Measurements from ENCODE around the gene NANOS3. TPM values are rescaled to one million over a fixed set of nuclear protein-coding genes. Genes with fewer than 3 reads are reported as not detected.
"Not testable (repeated sequence)": the region's sequence is repeated elsewhere in the genome, so short reads cannot be mapped to it uniquely, and the experiment has no call there.

Gene NANOS3
- total RNA-seq, 1 donor from 2014 or later = 0.69 TPM

DNA sequence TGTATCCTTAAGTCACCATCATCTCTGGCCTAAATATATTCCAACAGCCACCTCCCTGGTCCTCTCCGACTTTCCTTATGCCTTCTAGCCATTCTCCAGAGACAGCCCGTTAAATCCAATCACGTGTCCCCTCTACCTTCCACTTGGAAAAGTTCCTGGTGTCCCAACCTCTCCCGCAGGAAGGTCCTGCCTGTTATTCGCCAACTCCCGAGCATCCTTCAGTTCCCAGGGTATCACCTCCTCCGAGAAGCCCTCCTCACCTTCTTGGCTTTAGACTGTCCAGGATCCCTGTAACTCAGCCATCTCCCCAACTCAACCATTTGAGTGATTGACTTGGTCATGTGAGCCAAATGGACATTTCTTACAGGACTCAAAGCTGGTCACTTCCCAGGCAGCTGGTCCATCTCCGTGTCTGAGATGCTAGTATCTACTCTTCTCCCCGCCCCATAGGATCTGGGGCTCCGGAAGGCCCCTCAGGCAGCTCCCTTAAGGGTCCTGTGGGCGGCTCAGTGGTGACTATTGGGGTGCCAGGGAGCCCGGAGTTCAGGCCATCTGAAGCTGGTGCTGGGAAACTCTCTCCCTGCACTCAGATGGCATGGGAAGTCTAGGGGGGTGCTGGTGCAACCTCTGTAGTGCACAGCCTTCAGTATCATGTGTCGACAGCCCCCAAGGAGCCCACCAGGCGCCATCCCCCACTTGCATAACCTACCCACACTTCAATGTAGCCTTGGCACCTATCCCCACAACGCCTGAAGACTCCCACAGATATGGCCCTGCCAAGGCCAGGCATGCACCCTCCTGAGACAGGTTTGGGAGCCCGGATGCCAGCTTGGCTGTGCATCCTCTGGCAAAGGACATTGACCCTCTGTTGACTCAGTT, 27.9 kb upstream of the NANOS3 start:
- peaks cover 16% of the 10 kb centered on the region for H3K4me1 Mint-ChIP-seq (ENCODE audit: unreplicated experiment)
- H3K4me3 Mint-ChIP-seq (ENCODE audit: unreplicated experiment) = no peak overlapping the region
- no peak for DNase-seq (ENCODE audit: low spot score)
- H3K27ac Mint-ChIP-seq (ENCODE audit: unreplicated experiment) = peak overlapping the region; percentile 90
- no peak for TF ChIP-seq CTCF (IDR thresholded peaks at IDR 0.05; ENCODE audit: unreplicated experiment)
- H3K27me3 Mint-ChIP-seq (ENCODE audit: unreplicated experiment) = peaks cover 24% of the 10 kb centered on the region
- no peaks in the 10 kb centered on the region for H3K9me3 Mint-ChIP-seq (ENCODE audit: unreplicated experiment)
- H3K36me3 Mint-ChIP-seq (ENCODE audit: low read depth, unreplicated experiment) = no peaks in the 10 kb centered on the region

DNA sequence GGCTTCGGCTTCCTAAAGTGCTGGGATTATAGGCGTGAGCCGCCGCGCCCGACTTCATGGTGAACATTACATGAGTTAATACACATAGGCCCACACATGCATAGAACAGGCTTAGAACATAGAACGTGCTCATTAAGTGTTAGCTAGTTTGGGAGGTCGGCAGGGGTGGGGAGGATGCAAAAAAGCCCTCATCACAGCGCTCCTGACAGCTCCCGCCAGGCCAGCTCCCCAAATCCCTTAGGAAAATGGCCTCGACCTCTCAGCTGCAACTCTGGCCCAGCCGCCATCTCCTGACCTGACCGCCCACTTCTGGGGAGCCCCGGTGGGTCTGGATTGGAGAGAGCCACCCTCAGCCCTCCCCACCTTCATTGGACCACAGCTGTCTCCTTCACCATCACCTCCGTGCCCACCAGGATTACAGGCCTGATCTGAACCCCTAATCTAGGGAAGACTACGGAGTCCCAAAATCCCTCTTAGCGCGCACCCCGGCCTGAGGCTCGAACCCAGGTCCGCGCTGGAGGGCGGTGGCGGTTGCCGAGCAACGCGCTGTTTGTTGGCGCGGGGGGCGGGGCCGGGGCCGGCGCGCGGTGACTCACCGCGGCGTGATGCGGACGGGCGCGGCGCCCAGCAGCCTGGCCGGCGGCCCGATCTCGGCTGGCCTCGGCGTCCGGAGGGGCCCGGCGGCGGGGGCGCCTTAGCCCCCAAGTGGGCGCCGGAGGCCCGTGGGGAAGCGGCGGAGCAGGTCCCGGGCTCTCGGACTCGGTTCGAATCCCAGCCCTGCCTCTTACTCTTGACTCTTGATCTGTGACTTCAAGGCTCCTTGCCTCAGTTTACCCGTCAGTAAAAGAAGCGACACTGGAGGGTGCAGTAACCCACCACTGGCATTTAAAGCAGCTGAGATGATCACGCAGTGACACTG, 26.7 kb upstream of the NANOS3 start:
- DNase-seq (ENCODE audit: low spot score) = peak; percentile 81
- Mint-ChIP-seq H3K36me3 (ENCODE audit: low read depth, unreplicated experiment) (no peaks in the 10 kb centered on the region), H3K27ac (ENCODE audit: unreplicated experiment) (peak overlapping the region; percentile 92), H3K4me1 (ENCODE audit: unreplicated experiment) (peaks cover 11% of the 10 kb centered on the region), H3K4me3 (ENCODE audit: unreplicated experiment) (no peak overlapping the region), H3K9me3 (ENCODE audit: unreplicated experiment) (no peaks in the 10 kb centered on the region), H3K27me3 (ENCODE audit: unreplicated experiment) (peaks cover 21% of the 10 kb centered on the region)
- no peak for TF ChIP-seq CTCF (IDR thresholded peaks at IDR 0.05; ENCODE audit: unreplicated experiment)

DNA sequence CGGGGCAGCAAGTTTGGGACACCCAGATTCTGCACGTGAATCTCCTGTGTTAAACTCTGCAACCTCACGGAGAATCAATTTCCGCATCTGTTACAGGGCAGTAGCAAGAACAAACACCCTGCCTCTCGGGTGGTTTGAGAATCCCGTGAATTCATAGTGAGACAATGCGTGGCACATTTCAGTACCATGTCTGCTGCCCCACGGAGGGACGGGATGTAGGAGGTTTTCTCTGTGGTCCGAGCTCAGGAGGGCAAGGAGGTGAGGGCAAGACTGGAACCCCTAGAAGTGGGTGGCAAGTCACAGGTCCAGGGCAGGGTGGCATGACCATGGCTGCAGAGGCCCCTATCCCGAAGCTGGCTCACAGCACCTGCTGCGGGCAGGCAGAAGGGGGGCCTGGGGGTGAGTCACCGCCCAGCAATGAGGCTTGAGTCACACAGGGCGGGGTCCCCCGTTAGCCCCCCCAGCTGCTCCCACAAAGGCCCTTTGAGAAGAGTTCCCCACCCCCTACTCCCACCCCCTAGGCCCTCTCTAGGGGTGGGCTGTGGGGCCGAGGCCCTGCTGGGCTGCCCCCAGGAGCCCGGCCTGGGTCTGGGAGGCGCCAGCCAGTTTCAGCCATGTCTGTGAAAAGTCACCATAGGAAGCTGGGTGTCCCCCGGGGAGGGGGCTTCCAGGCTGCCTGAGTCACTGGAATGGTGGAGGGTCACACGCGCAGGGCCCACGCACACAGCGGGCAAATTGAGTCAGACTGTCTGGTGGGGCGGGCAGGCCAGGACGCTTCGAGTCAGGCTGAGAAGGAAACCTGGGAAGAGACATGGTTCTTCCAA, 25.8 kb upstream of the NANOS3 start:
- peaks cover 7% of the 10 kb centered on the region for H3K4me1 Mint-ChIP-seq (ENCODE audit: unreplicated experiment)

DNA sequence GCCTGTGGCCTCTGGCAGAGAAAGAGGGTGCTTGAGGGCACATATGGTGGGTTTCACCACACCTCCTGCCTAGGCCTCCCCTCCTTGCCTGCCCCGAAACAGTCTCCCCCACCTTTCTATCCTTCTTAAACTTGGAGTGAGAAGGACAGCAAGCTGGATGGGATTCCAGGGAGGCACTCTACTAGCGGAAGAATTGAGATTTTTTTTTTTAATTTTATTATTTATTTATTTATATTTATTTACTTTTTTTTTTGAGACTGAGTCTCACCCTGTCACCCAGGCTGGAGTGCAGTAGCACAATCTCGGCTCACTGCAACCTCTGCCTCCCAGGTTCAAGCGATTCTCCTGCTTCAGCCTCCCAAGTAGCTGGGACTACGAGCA, 25.2 kb upstream of the NANOS3 start:
- not testable (repeated sequence) for H3K4me1 Mint-ChIP-seq (ENCODE audit: unreplicated experiment); H3K36me3 Mint-ChIP-seq (ENCODE audit: low read depth, unreplicated experiment)

More for the DNA sequence above, 25.8 kb upstream of the NANOS3 start:
- peak overlapping the region; percentile 92 for H3K27ac Mint-ChIP-seq (ENCODE audit: unreplicated experiment)
- no peaks in the 10 kb centered on the region for H3K9me3 Mint-ChIP-seq (ENCODE audit: unreplicated experiment)
- no peak for DNase-seq (ENCODE audit: low spot score)
- peaks cover 19% of the 10 kb centered on the region for H3K27me3 Mint-ChIP-seq (ENCODE audit: unreplicated experiment)
- no peaks in the 10 kb centered on the region for H3K36me3 Mint-ChIP-seq (ENCODE audit: low read depth, unreplicated experiment)
- TF ChIP-seq CTCF (IDR thresholded peaks at IDR 0.05; ENCODE audit: unreplicated experiment) = no peak
- H3K4me3 Mint-ChIP-seq (ENCODE audit: unreplicated experiment) = no peak overlapping the region

DNA sequence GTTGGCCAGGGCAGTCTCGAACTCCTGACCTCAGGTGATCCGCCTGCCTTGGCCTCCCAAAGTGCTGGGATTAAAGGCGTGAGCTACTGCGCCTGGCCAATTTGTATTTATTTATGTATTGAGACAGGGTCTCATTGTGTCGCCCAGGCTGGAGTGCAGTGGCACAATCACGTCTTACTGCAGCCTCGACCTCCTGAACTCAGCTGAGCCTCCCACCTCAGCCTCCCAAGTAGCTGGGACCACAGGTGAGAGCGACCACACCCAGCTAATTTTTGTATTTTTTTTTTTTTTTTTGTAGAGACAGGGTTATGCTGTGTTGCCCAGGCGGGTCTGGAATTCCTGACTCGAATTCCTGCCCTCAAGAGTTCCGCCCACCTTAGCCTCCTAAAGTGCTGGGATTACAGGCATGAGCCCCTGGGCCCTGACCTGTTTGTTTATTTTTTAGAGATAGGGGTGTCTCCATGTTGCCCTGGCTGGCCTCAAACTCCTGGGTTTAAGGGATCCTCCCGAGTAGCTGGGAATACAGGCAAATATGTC, 24.7 kb upstream of the NANOS3 start:
- not testable (repeated sequence) for H3K4me3 Mint-ChIP-seq (ENCODE audit: unreplicated experiment); DNase-seq (ENCODE audit: low spot score); H3K9me3 Mint-ChIP-seq (ENCODE audit: unreplicated experiment); H3K4me1 Mint-ChIP-seq (ENCODE audit: unreplicated experiment); H3K27ac Mint-ChIP-seq (ENCODE audit: unreplicated experiment); H3K36me3 Mint-ChIP-seq (ENCODE audit: low read depth, unreplicated experiment)
- peaks cover 14% of the 10 kb centered on the region for H3K27me3 Mint-ChIP-seq (ENCODE audit: unreplicated experiment)

More for the DNA sequence above, 25.2 kb upstream of the NANOS3 start:
- H3K4me3 Mint-ChIP-seq (ENCODE audit: unreplicated experiment); H3K27ac Mint-ChIP-seq (ENCODE audit: unreplicated experiment); DNase-seq (ENCODE audit: low spot score); H3K9me3 Mint-ChIP-seq (ENCODE audit: unreplicated experiment): not testable (repeated sequence)
- peaks cover 15% of the 10 kb centered on the region for H3K27me3 Mint-ChIP-seq (ENCODE audit: unreplicated experiment)

Measured in endothelial cell (in vitro differentiated cells).